ENCODE data around the gene BPIFB6. TPM values are rescaled to one million over a fixed set of nuclear protein-coding genes. Genes with fewer than 3 reads are reported as not detected.

Gene BPIFB6
- total RNA-seq, 1 experiment from 2014 or later = not detected

DNA sequence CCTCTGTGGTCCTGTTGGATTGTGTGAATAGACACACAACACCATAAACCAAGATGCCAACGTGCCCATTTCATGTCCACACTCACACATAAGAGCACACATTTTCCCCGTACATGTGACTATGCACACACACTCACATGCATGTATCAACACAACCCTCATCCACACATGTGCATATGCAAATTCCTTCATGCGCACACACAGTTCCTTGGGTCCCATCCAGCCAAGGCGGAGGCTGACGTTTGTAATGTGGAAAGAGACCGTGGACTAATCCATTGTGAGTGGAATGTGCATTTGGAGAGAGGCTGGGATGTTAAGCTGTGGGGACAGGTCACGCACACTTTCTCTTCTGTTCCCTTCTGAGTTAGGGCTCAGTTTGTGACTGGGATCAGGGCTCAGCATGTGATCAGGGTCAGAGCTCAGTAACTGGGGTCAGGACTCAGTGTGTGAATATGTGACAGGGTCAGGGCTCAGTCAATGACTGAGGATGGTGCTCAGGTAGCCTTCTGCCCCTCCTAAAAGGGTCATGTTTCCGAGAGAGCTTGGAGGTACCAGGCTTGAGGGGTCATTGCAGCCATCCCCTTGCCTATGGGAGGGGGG, 24.6 kb upstream of the BPIFB6 start:
- Histone ChIP-seq H3K4me1 (ENCODE audit: control insufficient read depth, insufficient read depth, low read length) (peaks cover 4% of the 10 kb centered on the region; the same call in 1 of the 2 replicates), H3K4me3 (ENCODE audit: low read depth in 2 of 2, low read length in 2 of 2) (no peak overlapping the region), H3K27ac (ENCODE audit: low read length) (no peak overlapping the region), H3K27me3 (ENCODE audit: control insufficient read depth, insufficient read depth, low read length) (no peaks in the 10 kb centered on the region; the same call in 1 of the 2 replicates), H3K36me3 (ENCODE audit: control insufficient read depth, insufficient read depth, low read length) (no peaks in the 10 kb centered on the region), H3K9me3 (ENCODE audit: control insufficient read depth, insufficient read depth, low read depth, low read length) (no peaks in the 10 kb centered on the region)
- DNase-seq (ENCODE audit: low read depth, low spot score) = no peak
- TF ChIP-seq, protein P1, sequence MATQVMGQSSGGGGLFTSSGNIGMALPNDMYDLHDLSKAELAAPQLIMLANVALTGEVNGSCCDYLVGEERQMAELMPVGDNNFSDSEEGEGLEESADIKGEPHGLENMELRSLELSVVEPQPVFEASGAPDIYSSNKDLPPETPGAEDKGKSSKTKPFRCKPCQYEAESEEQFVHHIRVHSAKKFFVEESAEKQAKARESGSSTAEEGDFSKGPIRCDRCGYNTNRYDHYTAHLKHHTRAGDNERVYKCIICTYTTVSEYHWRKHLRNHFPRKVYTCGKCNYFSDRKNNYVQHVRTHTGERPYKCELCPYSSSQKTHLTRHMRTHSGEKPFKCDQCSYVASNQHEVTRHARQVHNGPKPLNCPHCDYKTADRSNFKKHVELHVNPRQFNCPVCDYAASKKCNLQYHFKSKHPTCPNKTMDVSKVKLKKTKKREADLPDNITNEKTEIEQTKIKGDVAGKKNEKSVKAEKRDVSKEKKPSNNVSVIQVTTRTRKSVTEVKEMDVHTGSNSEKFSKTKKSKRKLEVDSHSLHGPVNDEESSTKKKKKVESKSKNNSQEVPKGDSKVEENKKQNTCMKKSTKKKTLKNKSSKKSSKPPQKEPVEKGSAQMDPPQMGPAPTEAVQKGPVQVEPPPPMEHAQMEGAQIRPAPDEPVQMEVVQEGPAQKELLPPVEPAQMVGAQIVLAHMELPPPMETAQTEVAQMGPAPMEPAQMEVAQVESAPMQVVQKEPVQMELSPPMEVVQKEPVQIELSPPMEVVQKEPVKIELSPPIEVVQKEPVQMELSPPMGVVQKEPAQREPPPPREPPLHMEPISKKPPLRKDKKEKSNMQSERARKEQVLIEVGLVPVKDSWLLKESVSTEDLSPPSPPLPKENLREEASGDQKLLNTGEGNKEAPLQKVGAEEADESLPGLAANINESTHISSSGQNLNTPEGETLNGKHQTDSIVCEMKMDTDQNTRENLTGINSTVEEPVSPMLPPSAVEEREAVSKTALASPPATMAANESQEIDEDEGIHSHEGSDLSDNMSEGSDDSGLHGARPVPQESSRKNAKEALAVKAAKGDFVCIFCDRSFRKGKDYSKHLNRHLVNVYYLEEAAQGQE (IDR thresholded peaks at IDR 0.05; ENCODE audit: insufficient read depth in 1 of 2, low read depth in 2 of 2, low read length in 1 of 2) = no peak
- no peak for TF ChIP-seq SIN3A (IDR thresholded peaks at IDR 0.05; ENCODE audit: borderline replicate concordance, insufficient read depth, low read depth, low read length)
- TF ChIP-seq TCF7L2 (IDR thresholded peaks at IDR 0.05; ENCODE audit: low read depth, low read length) = no peak
- no peak for TF ChIP-seq POLR2AphosphoS5 (IDR thresholded peaks at IDR 0.05; ENCODE audit: low read depth, low read length)
- TF ChIP-seq, protein P2, sequence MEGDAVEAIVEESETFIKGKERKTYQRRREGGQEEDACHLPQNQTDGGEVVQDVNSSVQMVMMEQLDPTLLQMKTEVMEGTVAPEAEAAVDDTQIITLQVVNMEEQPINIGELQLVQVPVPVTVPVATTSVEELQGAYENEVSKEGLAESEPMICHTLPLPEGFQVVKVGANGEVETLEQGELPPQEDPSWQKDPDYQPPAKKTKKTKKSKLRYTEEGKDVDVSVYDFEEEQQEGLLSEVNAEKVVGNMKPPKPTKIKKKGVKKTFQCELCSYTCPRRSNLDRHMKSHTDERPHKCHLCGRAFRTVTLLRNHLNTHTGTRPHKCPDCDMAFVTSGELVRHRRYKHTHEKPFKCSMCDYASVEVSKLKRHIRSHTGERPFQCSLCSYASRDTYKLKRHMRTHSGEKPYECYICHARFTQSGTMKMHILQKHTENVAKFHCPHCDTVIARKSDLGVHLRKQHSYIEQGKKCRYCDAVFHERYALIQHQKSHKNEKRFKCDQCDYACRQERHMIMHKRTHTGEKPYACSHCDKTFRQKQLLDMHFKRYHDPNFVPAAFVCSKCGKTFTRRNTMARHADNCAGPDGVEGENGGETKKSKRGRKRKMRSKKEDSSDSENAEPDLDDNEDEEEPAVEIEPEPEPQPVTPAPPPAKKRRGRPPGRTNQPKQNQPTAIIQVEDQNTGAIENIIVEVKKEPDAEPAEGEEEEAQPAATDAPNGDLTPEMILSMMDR (IDR thresholded peaks at IDR 0.05) = no peak
- in situ Hi-C loops (cut with HindIII; ENCODE audit: low pct_unique_long_range_greater_than_20kb, low sequenced_read_pairs) = no loop called here
- no peak for ATAC-seq
- CTCF ChIA-PET = no interaction called here
- no TSS peak for BruUV-seq (replicated peaks)
- intact Hi-C loops (cut with micrococcal nuclease; ENCODE audit: unreplicated experiment) = no loop called here
- POLR2A ChIA-PET = no interaction called here

DNA sequence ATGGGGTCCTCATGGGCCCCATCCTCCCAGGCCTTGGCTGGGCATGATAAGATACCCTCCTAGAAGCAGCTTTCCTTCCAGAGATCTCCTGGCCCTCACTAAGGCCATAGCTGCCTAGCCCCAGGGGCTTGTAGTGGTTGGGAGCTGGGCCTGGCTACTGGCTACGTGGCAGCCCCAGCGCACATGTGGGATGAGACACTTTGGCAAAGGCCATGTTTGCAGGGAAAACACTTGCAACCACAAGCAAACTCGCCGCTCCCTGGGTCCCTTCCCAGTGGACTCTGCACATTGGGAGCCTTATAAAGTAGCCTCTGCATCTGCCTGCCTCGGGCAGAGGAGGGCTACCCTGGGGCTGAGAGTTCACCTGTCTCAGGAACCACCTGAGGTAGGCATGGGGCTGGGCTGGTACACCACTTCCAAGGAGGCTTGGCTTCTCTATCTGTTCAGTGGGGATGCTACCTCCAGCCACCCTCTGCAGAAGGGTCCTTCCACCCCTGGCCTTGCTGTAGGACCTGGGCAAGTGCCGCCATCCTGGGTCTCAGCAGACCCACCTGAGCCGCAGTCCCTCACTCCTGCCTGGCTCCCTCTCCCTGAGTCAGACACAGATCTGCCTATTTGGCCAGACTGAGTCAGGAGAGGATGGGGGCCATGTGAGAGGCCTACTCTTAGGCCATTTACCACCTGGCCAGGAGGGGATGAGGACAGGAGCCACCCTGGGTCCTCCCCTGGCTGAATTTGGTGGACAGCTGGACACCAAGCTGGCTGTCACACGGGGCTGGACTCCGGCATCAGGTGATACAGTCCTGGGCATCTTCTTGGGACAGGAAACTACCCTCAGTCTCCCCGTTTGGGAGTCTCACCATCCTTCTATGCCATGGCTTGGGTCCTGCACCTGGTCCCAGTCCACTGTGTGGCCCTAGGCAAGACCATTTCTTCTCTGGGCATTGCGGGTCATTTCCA, 23.8 kb upstream of the BPIFB6 start, which contains the start of gene BPIFB2:
BPIFB2 (plus strand) TSS at position 329 of the 960 bp plus-strand sequence. CDS start 871 bp downstream, outside the sequence.
- POLR2A ChIA-PET = no interaction called here
- Histone ChIP-seq H3K27ac (ENCODE audit: low read length) (no peak within 1 kb of the TSS), H3K9me3 (ENCODE audit: control insufficient read depth, insufficient read depth, low read depth, low read length) (no peaks in the 10 kb centered on the region), H3K4me3 (ENCODE audit: low read depth in 2 of 2, low read length in 2 of 2) (no peak within 1 kb of the TSS), H3K27me3 (ENCODE audit: control insufficient read depth, insufficient read depth, low read length) (no peaks in the 10 kb centered on the region; the same call in 1 of the 2 replicates), H3K4me1 (ENCODE audit: control insufficient read depth, insufficient read depth, low read length) (peaks cover 4% of the 10 kb centered on the region; the same call in 1 of the 2 replicates), H3K36me3 (ENCODE audit: control insufficient read depth, insufficient read depth, low read length) (no peaks in the 10 kb centered on the region)
- in situ Hi-C loops (cut with HindIII; ENCODE audit: low pct_unique_long_range_greater_than_20kb, low sequenced_read_pairs) = no loop called here
- DNase-seq (ENCODE audit: low read depth, low spot score) (no peak), ATAC-seq (no peak)
- BruUV-seq (replicated peaks) = no TSS peak
- no peak for TF ChIP-seq TCF7L2 (IDR thresholded peaks at IDR 0.05; ENCODE audit: low read depth, low read length)
- TF ChIP-seq, protein P1 (IDR thresholded peaks at IDR 0.05; ENCODE audit: insufficient read depth in 1 of 2, low read depth in 2 of 2, low read length in 1 of 2) = no peak
- no peak for TF ChIP-seq SIN3A (IDR thresholded peaks at IDR 0.05; ENCODE audit: borderline replicate concordance, insufficient read depth, low read depth, low read length)
- no peak for TF ChIP-seq POLR2AphosphoS5 (IDR thresholded peaks at IDR 0.05; ENCODE audit: low read depth, low read length)
- TF ChIP-seq, protein P2 (IDR thresholded peaks at IDR 0.05) = no peak
- intact Hi-C loops (cut with micrococcal nuclease; ENCODE audit: unreplicated experiment) = no loop called here
- CTCF ChIA-PET = no interaction called here

Measured in Panc1 (cell line).